Transverse colon (tissue), 4 donors: ENCODE data around the gene SCYGR2.

Source experiments
- CTCF ChIP-seq, 5 experiments: fragments of 200-600 bp in 3 of 5; fragments of 450-650 bp in 2 of 5; sonication (generic) in 3 of 5; IDR thresholded peaks; 1 replicate in 2 of 5; 2 replicates in 3 of 5; pipeline ENCODE4 v1.5.1; 2016 to 2017; ENCODE audit warnings: antibody characterized with exemption in 5 of 5, inconsistent platforms in 3 of 5, mild to moderate bottlenecking in 2 of 5, moderate library complexity in 1 of 5
- EP300 ChIP-seq: sonication (generic); formaldehyde crosslinking; IDR thresholded peaks from one replicate; pipeline ENCODE4 v1.6.1; 2017; ENCODE audit warnings: antibody characterized with exemption, low read depth
- POLR2A ChIP-seq: fragments of 450-650 bp; IDR thresholded peaks from one replicate; pipeline ENCODE4 v1.6.1; 2016; ENCODE audit warnings: antibody characterized with exemption, mild to moderate bottlenecking, moderate library complexity
- POLR2AphosphoS5 ChIP-seq, 3 donors: sonication (generic); formaldehyde crosslinking; IDR thresholded peaks; one replicate each; pipeline ENCODE4 v1.6.1; 2016; ENCODE audit warnings: antibody characterized with exemption in 3 of 3

GRCh38 chr2:227607941-227608340 is 9.2 kb downstream of the SCYGR2 start:
- TF ChIP-seq POLR2AphosphoS5 (IDR thresholded peaks at IDR 0.05) (no peak), POLR2A (no peak), CTCF (IDR thresholded peaks at IDR 0.05) (no peak), EP300 (no peak)
